ENCODE results near the gene DUSP16. TPM values are rescaled to one million over a fixed set of nuclear protein-coding genes. Genes with fewer than 3 reads are reported as not detected.
A peak's percentile ranks its signal among the peaks of the same experiment; 100 is the strongest.

Gene DUSP16
- total RNA-seq, 2 donors from 2014 or later = 9.6 to 18.7 TPM

DNA sequence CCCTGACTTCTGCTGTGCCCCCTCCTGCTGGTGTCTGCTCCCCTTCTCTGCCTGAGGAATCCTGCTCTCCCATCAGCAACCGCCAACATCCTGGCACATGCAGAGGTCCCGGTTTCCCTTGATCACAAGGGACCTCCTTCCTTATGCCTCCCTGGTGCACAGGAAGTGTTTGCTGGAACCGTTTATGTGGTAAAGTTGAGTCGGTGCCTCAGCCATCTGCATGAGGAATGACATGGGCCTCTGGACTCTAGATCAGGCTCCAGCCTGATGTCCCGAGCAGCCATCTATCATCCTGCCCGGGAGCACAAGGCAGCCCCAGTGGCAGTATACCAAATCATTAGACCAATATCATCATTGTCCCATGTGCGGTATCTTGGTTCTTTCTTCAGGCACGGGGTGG, 115.4 kb downstream of the DUSP16 start:
- TF ChIP-seq, protein P1, sequence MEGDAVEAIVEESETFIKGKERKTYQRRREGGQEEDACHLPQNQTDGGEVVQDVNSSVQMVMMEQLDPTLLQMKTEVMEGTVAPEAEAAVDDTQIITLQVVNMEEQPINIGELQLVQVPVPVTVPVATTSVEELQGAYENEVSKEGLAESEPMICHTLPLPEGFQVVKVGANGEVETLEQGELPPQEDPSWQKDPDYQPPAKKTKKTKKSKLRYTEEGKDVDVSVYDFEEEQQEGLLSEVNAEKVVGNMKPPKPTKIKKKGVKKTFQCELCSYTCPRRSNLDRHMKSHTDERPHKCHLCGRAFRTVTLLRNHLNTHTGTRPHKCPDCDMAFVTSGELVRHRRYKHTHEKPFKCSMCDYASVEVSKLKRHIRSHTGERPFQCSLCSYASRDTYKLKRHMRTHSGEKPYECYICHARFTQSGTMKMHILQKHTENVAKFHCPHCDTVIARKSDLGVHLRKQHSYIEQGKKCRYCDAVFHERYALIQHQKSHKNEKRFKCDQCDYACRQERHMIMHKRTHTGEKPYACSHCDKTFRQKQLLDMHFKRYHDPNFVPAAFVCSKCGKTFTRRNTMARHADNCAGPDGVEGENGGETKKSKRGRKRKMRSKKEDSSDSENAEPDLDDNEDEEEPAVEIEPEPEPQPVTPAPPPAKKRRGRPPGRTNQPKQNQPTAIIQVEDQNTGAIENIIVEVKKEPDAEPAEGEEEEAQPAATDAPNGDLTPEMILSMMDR (IDR thresholded peaks at IDR 0.05) = no peak
- Histone ChIP-seq H3K9me3 (no peaks in the 10 kb centered on the region), H3K4me3 (no peak overlapping the region), H3K27ac (no peak overlapping the region), H3K27me3 (no peaks in the 10 kb centered on the region), H3K4me1 (peaks cover 0 to 18% of the 10 kb centered on the region in 2 donors), H3K36me3 (no peaks in the 10 kb centered on the region)
- DNase-seq (ENCODE audit: low spot score) = no peak

DNA sequence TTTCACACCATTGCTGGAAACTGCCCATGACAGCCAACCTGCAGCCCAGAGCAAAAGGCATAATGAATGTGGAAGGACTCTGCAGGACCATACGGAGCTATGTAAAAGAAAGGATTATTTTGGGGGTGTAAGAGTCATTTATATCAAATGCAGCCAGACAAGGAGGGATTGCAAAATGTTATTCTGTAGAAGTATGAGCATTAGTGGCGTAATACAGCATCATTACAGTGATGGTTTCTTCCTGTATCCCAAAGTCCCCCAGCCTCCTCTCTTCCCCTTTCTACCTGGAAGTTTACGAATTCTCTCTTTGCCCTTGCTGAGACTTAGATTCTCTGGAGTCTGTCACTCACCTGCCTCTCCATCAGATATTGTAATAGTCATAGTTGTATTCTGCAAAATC, 115.9 kb downstream of the DUSP16 start:
- Histone ChIP-seq H3K4me3 (no peak overlapping the region), H3K36me3 (no peaks in the 10 kb centered on the region), H3K9me3 (no peaks in the 10 kb centered on the region), H3K4me1 (peaks cover 0 to 22% of the 10 kb centered on the region in 2 donors), H3K27ac (no peak overlapping the region), H3K27me3 (no peaks in the 10 kb centered on the region)
- no peak for DNase-seq (ENCODE audit: low spot score)
- TF ChIP-seq, protein P1 (IDR thresholded peaks at IDR 0.05) = no peak

DNA sequence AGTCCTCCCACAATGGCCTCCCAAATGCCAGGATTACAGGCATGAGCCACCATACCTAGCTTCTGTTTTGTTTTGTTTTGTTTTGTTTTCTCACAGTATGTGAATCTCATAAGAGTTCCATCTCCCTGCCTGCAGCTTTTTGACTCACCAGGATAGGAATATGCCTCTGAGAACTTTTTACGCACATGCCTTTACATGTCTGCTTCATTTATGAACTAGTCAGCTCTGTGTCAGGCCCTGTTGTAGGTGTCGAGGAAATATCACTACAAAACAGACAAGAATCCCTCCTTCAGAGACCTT, 116.8 kb downstream of the DUSP16 start:
- H3K4me3 ChIP-seq = no peak overlapping the region
- TF ChIP-seq, protein P1 (IDR thresholded peaks at IDR 0.05) = no peak
- no peak for DNase-seq (ENCODE audit: low spot score)
- no peaks in the 10 kb centered on the region for H3K36me3 ChIP-seq
- no peak overlapping the region for H3K27ac ChIP-seq
- H3K9me3 ChIP-seq = no peaks in the 10 kb centered on the region
- peaks cover 0 to 32% of the 10 kb centered on the region in 2 donors for H3K4me1 ChIP-seq
- H3K27me3 ChIP-seq = no peaks in the 10 kb centered on the region

DNA sequence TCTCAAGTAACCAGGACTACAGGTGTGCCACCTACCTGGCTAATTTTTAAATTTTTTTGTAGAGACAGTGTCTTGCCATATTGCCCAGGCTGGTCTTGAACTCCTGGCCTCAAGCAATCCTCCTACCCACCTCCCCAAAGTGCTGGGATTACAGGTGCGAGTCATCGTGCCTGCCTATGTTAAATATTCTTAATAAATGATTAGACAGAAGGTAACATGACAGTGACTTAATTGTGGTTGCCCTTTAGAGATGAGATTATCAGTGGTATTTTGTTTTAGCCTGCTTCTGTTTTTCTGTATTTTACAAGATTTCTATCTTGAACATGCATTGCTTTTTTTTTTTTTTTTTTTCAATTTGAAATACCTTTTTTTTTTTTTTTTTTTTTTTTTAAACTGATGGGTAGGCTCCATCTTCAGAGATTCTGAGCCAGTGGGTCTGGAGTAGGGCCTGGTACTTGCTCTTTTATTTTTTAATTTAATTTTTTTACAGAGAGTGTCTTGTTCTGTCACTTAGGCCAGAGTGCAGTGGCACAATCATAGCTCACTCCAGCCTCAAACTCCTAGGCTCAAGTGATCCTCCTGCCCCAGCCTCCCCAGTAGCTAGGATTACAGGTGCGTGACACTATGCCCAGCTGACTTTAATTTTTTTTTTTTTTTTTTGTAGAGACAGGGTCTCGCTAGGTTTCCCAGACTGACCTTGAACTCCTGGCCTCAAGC, 117.3 kb downstream of the DUSP16 start:
- Histone ChIP-seq H3K36me3 (no peaks in the 10 kb centered on the region), H3K27ac (no peak overlapping the region), H3K27me3 (no peaks in the 10 kb centered on the region), H3K4me1 (peaks cover 0 to 32% of the 10 kb centered on the region in 2 donors), H3K9me3 (no peaks in the 10 kb centered on the region), H3K4me3 (no peak overlapping the region)
- TF ChIP-seq, protein P1 (IDR thresholded peaks at IDR 0.05) = no peak
- no peak for DNase-seq (ENCODE audit: low spot score)

DNA sequence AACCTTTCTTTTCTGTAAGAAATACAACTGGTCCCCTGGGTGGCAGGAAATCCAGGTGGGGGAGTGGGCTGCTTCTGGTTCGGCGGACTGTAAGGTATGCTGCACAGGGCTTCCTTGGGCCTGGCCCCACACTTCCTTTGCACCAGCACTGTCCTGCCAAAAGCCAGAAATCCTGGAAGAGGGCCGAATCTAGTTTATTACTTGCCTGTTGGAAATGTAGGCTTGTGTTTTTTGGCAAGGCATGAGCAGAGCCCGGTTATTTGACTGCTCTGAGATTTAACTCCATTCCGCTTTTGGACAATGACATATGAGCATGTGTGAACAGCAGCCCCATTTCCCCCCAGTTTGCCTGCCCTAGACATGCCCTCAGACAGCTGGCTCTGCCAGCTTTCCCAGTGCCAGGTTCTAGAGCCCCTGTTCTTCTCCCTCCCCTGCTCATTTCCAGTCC, 119.2 kb downstream of the DUSP16 start:
- H3K9me3 ChIP-seq = no peaks in the 10 kb centered on the region
- no peak overlapping the region for H3K4me3 ChIP-seq
- peak; percentile 72 for DNase-seq (ENCODE audit: low spot score)
- no peaks in the 10 kb centered on the region for H3K27me3 ChIP-seq
- TF ChIP-seq, protein P1 (IDR thresholded peaks at IDR 0.05) = no peak
- H3K4me1 ChIP-seq = peaks cover 0 to 32% of the 10 kb centered on the region in 2 donors
- peak overlapping the region; percentile 54 to 59 for H3K27ac ChIP-seq
- no peaks in the 10 kb centered on the region for H3K36me3 ChIP-seq

Data from right atrium auricular region (tissue), 2 donors.